ENCODE data around the gene CXCR3. TPM values are rescaled to one million over a fixed set of nuclear protein-coding genes. Genes with fewer than 3 reads are reported as not detected.
"Not testable (repeated sequence)": the region's sequence is repeated elsewhere in the genome, so short reads cannot be mapped to it uniquely, and the experiment has no call there.

Gene CXCR3
- total RNA-seq, 1 donor from 2014 or later, result not detected

GRCh38 chrX:71615954-71616353 lies 2.4 kb downstream of the CXCR3 start:
- H3K9me3 Mint-ChIP-seq, result no peaks in the 10 kb centered on the region
- DNase-seq (ENCODE audit: extremely low spot score, unreplicated experiment), result no peak
- no peak overlapping the region for H3K4me3 Mint-ChIP-seq
- H3K36me3 Mint-ChIP-seq, result no peaks in the 10 kb centered on the region
- no peak overlapping the region for H3K27ac Mint-ChIP-seq
- H3K27me3 Mint-ChIP-seq, result no peaks in the 10 kb centered on the region
- no peak for TF ChIP-seq CTCF (conservative IDR thresholded peaks at IDR 0.05)
- no peaks in the 10 kb centered on the region for H3K4me1 Mint-ChIP-seq (ENCODE audit: unreplicated experiment)

DNA sequence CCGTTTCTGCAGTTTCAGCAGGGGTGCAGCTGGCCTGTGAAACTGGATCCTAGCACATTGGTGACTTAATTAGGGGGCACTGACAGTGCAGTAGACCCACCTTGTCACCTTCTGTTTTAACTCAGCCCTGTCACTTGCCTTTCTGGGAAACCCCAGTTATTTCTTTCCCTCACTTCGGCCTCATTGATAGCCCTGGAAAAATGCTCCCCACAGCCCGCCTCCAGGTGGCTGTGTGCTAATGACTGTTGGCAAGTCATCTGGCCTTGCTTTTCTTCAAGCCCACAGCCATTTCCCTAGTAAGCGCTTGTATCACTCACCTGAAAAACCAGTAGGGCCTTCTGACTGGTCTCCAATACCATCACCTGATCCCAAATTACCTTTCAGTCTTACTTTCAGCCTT lies 3.3 kb downstream of the CXCR3 start:
- no peaks in the 10 kb centered on the region for H3K27me3 Mint-ChIP-seq
- TF ChIP-seq CTCF (conservative IDR thresholded peaks at IDR 0.05), result no peak
- no peaks in the 10 kb centered on the region for H3K9me3 Mint-ChIP-seq
- H3K36me3 Mint-ChIP-seq, result no peaks in the 10 kb centered on the region
- H3K27ac Mint-ChIP-seq, result no peak overlapping the region
- no peaks in the 10 kb centered on the region for H3K4me1 Mint-ChIP-seq (ENCODE audit: unreplicated experiment)
- DNase-seq (ENCODE audit: extremely low spot score, unreplicated experiment), result no peak
- H3K4me3 Mint-ChIP-seq, result no peak overlapping the region

GRCh38 chrX:71612256-71612655 lies 6.1 kb downstream of the CXCR3 start:
- H3K9me3 Mint-ChIP-seq, result no peaks in the 10 kb centered on the region
- no peaks in the 10 kb centered on the region for H3K27me3 Mint-ChIP-seq
- H3K4me1 Mint-ChIP-seq (ENCODE audit: unreplicated experiment), result no peaks in the 10 kb centered on the region
- H3K4me3 Mint-ChIP-seq, result no peak overlapping the region
- peaks cover 7% of the 10 kb centered on the region for H3K36me3 Mint-ChIP-seq
- no peak for DNase-seq (ENCODE audit: extremely low spot score, unreplicated experiment)
- TF ChIP-seq CTCF (conservative IDR thresholded peaks at IDR 0.05), result no peak
- no peak overlapping the region for H3K27ac Mint-ChIP-seq

DNA sequence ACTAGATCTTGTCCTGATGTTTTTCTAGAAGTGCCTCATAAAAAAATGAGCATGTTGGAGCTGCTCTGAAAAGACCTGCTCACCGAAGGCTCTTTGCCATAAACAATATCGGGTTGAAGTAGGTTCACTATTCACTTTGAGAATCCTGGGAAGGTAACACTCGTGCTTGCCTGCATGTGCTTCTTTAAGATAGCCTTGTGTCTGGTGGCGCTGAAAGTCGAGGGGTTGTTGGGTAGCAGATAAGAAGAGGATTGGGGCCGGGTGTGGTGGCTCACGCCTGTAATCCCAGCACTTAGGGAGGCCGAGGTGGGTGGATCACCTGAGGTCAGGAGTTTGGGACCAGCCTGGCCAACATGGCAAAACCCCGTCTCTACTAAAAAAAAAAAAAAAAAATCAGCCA lies 6.6 kb downstream of the CXCR3 start:
- not testable (repeated sequence) for H3K9me3 Mint-ChIP-seq, H3K36me3 Mint-ChIP-seq

GRCh38 chrX:71609095-71609750 lies 9.1 kb downstream of the CXCR3 start:
- H3K27ac Mint-ChIP-seq, result no peak overlapping the region
- H3K27me3 Mint-ChIP-seq, result no peaks in the 10 kb centered on the region
- no peak for DNase-seq (ENCODE audit: extremely low spot score, unreplicated experiment)
- no peak overlapping the region for H3K4me3 Mint-ChIP-seq
- no peaks in the 10 kb centered on the region for H3K9me3 Mint-ChIP-seq
- no peaks in the 10 kb centered on the region for H3K4me1 Mint-ChIP-seq (ENCODE audit: unreplicated experiment)
- peaks cover 7% of the 10 kb centered on the region for H3K36me3 Mint-ChIP-seq
- TF ChIP-seq CTCF (conservative IDR thresholded peaks at IDR 0.05), result no peak

More for the DNA sequence above, 6.6 kb downstream of the CXCR3 start:
- H3K27ac Mint-ChIP-seq; H3K4me1 Mint-ChIP-seq (ENCODE audit: unreplicated experiment); H3K27me3 Mint-ChIP-seq; H3K4me3 Mint-ChIP-seq; DNase-seq (ENCODE audit: extremely low spot score, unreplicated experiment): not testable (repeated sequence)

DNA sequence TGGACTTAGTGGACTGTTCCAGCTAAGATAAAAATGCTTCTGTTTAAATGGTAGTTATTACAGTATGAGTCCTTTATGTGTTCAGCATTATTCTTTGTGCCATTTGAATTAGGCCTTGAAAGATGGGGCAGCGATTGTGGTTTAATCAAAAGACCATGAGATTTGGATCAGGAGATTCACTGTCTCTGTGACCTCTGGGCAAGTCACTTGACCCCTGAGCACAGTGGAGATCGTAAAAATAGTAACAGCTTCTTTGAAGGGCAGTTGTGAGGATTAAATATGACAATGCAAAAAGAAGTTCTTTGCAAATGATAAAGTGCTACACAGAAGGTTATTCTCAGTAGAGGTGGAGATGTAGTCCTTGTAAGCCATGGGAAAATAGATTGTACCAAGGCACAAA lies 10.8 kb downstream of the CXCR3 start:
- Mint-ChIP-seq H3K4me3 (no peak overlapping the region), H3K36me3 (peaks cover 20% of the 10 kb centered on the region), H3K4me1 (ENCODE audit: unreplicated experiment) (no peaks in the 10 kb centered on the region), H3K9me3 (peaks cover 8% of the 10 kb centered on the region), H3K27me3 (no peaks in the 10 kb centered on the region), H3K27ac (no peak overlapping the region)
- DNase-seq (ENCODE audit: extremely low spot score, unreplicated experiment), result no peak
- TF ChIP-seq CTCF (conservative IDR thresholded peaks at IDR 0.05), result no peak

All from type B pancreatic cell (in vitro differentiated cells).